Measurements from ENCODE around the gene ANAPC2.

ANAPC2 gene

GRCh38 chr9:137126786-137127185 lies 61.6 kb downstream of the ANAPC2 start:
- DNase-seq (ENCODE audit: low spot score): peak; percentile 22
